Suprapubic skin (tissue), 4 donors: ENCODE measurements around the gene ARHGEF12. TPM values are rescaled to one million over a fixed set of nuclear protein-coding genes. Genes with fewer than 3 reads are reported as not detected.

ENCODE experiments used
- DNase-seq, 2 donors: peaks; one replicate each; pipeline ENCODE4 v3.0.0-alpha.2; 2019; ENCODE audit warnings: low spot score in 2 of 2
- H3K27ac ChIP-seq: fragments of 200-600 bp; sonication (generic); one replicate; pipeline ENCODE4 v1.5.1; 2019
- H3K27me3 ChIP-seq: fragments of 200-600 bp; sonication (generic); one replicate; pipeline ENCODE4 v1.5.1; 2019
- H3K36me3 ChIP-seq: fragments of 200-600 bp; sonication (generic); one replicate; pipeline ENCODE4 v1.5.1; 2019
- H3K4me1 ChIP-seq: fragments of 200-600 bp; sonication (generic); one replicate; pipeline ENCODE4 v1.5.1; 2019
- H3K4me3 ChIP-seq: fragments of 200-600 bp; sonication (generic); one replicate; pipeline ENCODE4 v1.5.1; 2019; ENCODE audit warnings: mild to moderate bottlenecking
- H3K9me3 ChIP-seq: fragments of 200-600 bp; sonication (generic); one replicate; pipeline ENCODE4 v1.5.1; 2019
- EP300 ChIP-seq: sonication (generic); formaldehyde crosslinking; IDR thresholded peaks from one replicate; pipeline ENCODE4 v1.6.1; 2017; ENCODE audit warnings: antibody characterized with exemption
- POLR2A ChIP-seq, 2 donors: fragments of 450-650 bp; IDR thresholded peaks; one replicate each; pipeline ENCODE4 v1.6.1; 2017; ENCODE audit warnings: antibody characterized with exemption in 2 of 2, mild to moderate bottlenecking in 2 of 2, moderate library complexity in 2 of 2
- POLR2AphosphoS5 ChIP-seq, 3 donors: sonication (generic); formaldehyde crosslinking; IDR thresholded peaks; one replicate each; pipeline ENCODE4 v1.6.1; 2017; ENCODE audit warnings: antibody characterized with exemption in 3 of 3
- WGBS: methylation state at CpG from one replicate; pipeline ENCODE4 v1.1.5; 2018; 5-methylcytosine and 5-hydroxymethylcytosine counted together
- total RNA-seq, 4 donors: library from RNA; depleted of rRNA; stranded (reverse); fragments of >200 nt; gene quantifications; one replicate each; pipeline ENCODE4 v1.1.0, GENCODE V29; 2016
- TF ChIP-seq, protein P1 (sequence below), 2 donors: fragments of 200-600 bp in 1 of 2; fragments of 450-650 bp in 1 of 2; sonication (generic) in 1 of 2; IDR thresholded peaks; one replicate each; pipeline ENCODE4 v1.5.1; 2016 to 2019; ENCODE audit warnings: antibody characterized with exemption in 2 of 2, mild to moderate bottlenecking in 1 of 2, moderate library complexity in 1 of 2

Gene ARHGEF12
- total RNA-seq, 4 donors from 2014 or later, result 107 to 222 (median 138) TPM

DNA sequence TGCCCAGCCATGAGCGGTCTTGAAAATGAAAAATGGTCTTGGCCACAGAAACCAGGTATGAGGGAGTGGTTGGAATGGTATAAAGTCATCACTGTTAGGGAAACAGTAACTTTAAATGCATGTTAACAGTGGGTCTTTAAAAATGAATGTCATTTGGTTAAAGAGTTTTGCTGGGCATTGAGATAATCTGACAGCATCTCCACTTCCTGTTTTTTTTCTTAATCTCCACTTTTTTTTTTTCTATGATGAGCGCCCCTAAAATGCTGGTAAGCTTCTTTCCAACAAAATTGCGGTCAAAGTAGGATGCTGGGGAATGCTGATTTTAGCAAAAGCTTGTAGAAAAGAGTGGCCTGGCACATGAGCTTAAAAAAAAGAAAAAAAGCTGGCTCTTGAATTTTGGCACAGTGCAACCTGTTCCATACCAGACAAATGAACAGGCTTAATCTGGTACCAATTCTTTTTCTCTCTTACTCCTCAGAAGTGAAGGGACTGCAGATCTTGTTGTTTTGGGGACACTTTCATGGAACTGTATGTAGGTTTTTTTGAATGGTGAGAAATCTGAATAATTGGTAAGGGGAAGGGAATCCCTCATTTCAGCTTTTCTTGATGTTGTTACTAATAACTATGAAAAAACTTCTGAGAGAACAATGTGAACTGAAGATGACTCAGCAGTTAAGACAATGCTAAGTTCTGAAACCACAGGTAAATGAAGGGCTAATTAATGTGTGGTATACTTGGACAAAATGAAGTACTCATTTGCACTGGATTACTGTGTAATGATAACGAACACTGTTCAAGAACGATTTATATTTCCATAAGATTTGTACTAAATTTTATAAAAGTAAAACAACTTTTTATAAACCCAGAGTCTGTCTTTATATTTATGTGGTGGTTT, 3.1 kb upstream of the ARHGEF12 start:
- TF ChIP-seq, protein P1, sequence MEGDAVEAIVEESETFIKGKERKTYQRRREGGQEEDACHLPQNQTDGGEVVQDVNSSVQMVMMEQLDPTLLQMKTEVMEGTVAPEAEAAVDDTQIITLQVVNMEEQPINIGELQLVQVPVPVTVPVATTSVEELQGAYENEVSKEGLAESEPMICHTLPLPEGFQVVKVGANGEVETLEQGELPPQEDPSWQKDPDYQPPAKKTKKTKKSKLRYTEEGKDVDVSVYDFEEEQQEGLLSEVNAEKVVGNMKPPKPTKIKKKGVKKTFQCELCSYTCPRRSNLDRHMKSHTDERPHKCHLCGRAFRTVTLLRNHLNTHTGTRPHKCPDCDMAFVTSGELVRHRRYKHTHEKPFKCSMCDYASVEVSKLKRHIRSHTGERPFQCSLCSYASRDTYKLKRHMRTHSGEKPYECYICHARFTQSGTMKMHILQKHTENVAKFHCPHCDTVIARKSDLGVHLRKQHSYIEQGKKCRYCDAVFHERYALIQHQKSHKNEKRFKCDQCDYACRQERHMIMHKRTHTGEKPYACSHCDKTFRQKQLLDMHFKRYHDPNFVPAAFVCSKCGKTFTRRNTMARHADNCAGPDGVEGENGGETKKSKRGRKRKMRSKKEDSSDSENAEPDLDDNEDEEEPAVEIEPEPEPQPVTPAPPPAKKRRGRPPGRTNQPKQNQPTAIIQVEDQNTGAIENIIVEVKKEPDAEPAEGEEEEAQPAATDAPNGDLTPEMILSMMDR (IDR thresholded peaks at IDR 0.05), result no peak
- no peak for TF ChIP-seq POLR2AphosphoS5 (IDR thresholded peaks at IDR 0.05)
- no peaks in the 10 kb centered on the region for H3K27me3 ChIP-seq
- no peak for DNase-seq
- peaks cover 28% of the 10 kb centered on the region for H3K4me1 ChIP-seq
- H3K36me3 ChIP-seq, result peaks cover 6% of the 10 kb centered on the region
- no peak overlapping the region for H3K4me3 ChIP-seq
- H3K27ac ChIP-seq, result peak overlapping the region; percentile 9
- 78% methylated on average over 5 of the region's 5 CpGs for WGBS
- H3K9me3 ChIP-seq, result no peaks in the 10 kb centered on the region

DNA sequence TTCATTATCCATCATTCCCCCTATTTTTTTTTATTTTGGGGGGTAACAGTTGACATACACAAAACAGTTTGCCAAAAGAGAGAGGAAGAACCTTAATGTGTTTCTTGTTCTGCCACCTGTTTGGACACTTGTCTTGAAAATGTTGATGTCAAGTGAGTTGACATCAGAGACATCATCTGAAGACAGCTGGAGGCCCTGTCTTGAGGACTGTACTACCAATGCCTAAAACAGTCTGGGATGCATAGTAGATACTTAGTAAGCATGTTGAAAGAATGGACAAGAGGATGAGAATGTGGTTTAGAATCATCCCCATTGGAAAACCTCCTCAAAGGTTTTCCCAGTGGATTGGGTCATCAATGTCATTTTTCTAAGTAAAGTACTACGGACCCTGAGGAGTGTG, 2.4 kb upstream of the ARHGEF12 start:
- H3K36me3 ChIP-seq, result peaks cover 6% of the 10 kb centered on the region
- no peaks in the 10 kb centered on the region for H3K27me3 ChIP-seq
- TF ChIP-seq, protein P1 (IDR thresholded peaks at IDR 0.05), result no peak
- no peak for DNase-seq
- WGBS, result 88% methylated on average over 1 of the region's 1 CpG
- no peak overlapping the region for H3K27ac ChIP-seq
- no peaks in the 10 kb centered on the region for H3K9me3 ChIP-seq
- H3K4me3 ChIP-seq, result no peak overlapping the region
- H3K4me1 ChIP-seq, result peaks cover 35% of the 10 kb centered on the region

DNA sequence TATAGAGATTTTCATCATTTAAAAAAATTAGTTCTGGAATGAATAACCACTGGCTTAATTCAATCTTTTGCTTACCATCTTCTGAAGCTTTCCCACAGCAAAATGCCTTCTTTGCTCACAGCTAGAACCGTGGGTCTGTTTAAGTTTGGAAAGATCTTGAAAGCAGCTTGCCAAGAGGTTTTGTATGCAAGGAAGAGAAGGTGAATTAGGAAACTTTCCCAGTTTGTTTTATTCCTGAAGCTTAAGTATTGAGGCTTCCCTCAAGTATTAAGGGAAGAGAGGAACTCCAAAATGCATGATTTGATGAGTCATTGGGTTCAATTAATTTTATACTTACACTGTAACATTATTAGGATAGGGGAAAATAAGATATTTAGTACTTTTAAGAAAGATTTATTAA, 1.9 kb upstream of the ARHGEF12 start:
- Histone ChIP-seq H3K36me3 (peaks cover 6% of the 10 kb centered on the region), H3K4me1 (peaks cover 41% of the 10 kb centered on the region), H3K9me3 (no peaks in the 10 kb centered on the region), H3K27me3 (no peaks in the 10 kb centered on the region), H3K4me3 (no peak overlapping the region), H3K27ac (no peak overlapping the region)
- no peak for TF ChIP-seq POLR2A (IDR thresholded peaks at IDR 0.05)
- TF ChIP-seq, protein P1 (IDR thresholded peaks at IDR 0.05), result no peak
- TF ChIP-seq POLR2AphosphoS5 (IDR thresholded peaks at IDR 0.05), result no peak
- TF ChIP-seq EP300, result no peak
- WGBS, result 19% methylated on average over 1 of the region's 1 CpG
- DNase-seq, result no peak

DNA sequence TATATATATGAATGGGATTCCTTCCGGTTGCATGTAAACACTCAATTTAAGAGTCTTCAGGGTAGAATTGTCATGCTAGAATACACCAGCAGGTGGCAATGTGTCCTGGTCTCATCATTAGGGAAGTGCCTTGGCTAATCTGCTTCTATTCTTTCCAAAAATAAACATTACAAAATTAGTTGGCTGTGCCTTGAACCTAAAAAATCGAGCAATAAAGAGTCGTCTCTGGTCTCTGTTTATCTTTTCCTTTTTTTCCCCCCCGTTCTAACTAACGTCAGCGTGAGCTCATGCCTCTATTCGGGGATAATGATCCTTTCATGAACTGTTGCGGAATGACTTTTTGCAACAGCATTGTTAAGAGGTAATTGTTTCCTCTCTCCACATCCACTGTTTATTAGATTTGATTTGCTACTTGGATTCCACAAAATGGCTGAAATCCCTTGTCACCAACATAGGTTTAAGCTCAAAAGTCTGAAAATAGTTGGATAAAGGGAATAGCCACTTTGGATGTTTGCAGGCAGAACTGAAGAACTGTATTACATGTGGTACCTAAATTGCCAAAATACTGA, 1.2 kb upstream of the ARHGEF12 start:
- Histone ChIP-seq H3K36me3 (peaks cover 6% of the 10 kb centered on the region), H3K4me3 (peak overlapping the region; percentile 86), H3K27me3 (no peaks in the 10 kb centered on the region), H3K9me3 (no peaks in the 10 kb centered on the region), H3K27ac (peak overlapping the region; percentile 99), H3K4me1 (peaks cover 45% of the 10 kb centered on the region)
- 0% methylated on average over 8 of the region's 8 CpGs for WGBS
- TF ChIP-seq, protein P1 (IDR thresholded peaks at IDR 0.05), result peak; percentile 36 to 62
- TF ChIP-seq POLR2AphosphoS5 (IDR thresholded peaks at IDR 0.05) (peak in 2 of 3 donors; percentile 50 to 85), POLR2A (IDR thresholded peaks at IDR 0.05) (peak in 1 of 2 donors; percentile 36), EP300 (no peak)
- DNase-seq, result peak in 1 of 2 donors; percentile 80

DNA sequence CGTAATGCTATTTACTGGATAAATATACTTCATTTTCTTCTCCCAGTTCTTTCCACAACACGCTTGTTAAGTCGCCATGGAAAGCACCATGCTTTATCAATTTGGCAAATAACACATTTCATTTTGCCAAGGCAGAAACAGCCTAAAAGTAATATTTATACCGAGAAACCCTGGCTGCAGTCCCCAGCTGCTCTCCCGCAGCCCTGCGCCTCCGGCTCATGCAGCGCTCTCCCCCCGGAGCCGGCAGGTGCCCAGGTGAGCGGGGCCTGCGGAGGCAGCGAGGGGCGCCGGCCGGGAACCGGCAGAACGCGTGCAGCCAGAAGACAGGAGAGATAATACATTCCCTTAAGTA, 681 bp upstream of the ARHGEF12 start:
- Histone ChIP-seq H3K36me3 (peaks cover under 1% of the 10 kb centered on the region), H3K4me1 (peaks cover 51% of the 10 kb centered on the region), H3K9me3 (no peaks in the 10 kb centered on the region), H3K27ac (peak overlapping the region; percentile 99), H3K4me3 (peak overlapping the region; percentile 86), H3K27me3 (no peaks in the 10 kb centered on the region)
- DNase-seq, result no peak
- under 1% methylated on average over 19 of the region's 19 CpGs for WGBS
- TF ChIP-seq POLR2A (IDR thresholded peaks at IDR 0.05), result no peak
- TF ChIP-seq, protein P1 (IDR thresholded peaks at IDR 0.05), result no peak
- TF ChIP-seq POLR2AphosphoS5 (IDR thresholded peaks at IDR 0.05), result no peak
- no peak for TF ChIP-seq EP300
